Stimulated activated CD4-positive, alpha-beta T cell treated with anti-CD3 and anti-CD28 coated beads, Interleukin-2, amount 100 ng/mL, for 24 hours (primary cell): Measurements from ENCODE around the gene TEAD1.
A peak's percentile ranks its signal among the peaks of the same experiment; 100 is the strongest.

ENCODE experiments used
- DNase-seq, 2 donors: peaks; one replicate each; pipeline ENCODE4 v3.0.0-alpha.2; 2020

TEAD1 gene

GRCh38 chr11:12667646-12668045 is 6.6 kb upstream of the TEAD1 start:
- DNase-seq = no peak

DNA sequence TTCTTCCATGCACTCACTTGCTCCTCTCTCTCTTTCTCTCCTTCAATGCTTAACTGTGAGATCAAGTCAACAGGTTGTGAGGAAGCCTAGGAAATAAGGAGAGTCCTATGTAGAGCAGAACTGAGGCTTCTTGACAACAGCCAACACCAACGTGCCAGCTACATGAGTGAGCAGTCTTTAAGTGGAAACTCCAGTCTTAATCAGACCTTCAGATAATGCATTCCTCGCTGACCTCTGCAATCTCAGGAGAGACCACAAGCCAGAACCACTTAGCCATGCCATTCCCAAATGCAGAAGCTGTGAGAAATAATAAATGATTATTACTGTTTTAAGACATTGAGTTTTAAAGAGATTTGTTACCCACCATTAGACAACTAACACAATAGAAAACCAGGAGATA is 6.1 kb upstream of the TEAD1 start:
- DNase-seq = no peak

DNA sequence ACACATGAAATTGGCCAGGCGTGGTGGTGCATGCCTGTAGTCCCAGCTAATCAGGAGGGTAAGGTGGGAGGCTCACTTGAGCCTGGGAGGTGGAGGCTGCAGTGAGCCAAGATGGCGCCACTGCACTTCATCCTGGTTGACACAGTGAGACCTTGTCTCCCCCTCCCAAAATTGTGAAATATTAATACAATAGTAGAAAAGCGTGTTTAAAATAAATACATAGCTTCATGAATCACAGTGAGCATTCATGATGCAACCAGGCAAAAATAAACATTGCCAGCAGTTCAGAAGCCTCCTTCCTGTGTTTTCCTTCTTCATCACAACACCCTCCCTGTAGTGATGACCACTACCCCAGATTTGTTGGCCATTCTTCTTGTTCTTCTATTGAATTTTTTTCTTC is 4.3 kb upstream of the TEAD1 start:
- no peak for DNase-seq

- DNase-seq = no peak
These were observed 2.9 kb upstream of the TEAD1 start for GRCh38 chr11:12671370-12671769.

- no peak for DNase-seq
These were observed 659 bp upstream of the TEAD1 start for GRCh38 chr11:12673601-12673923.

- peak in 1 of 2 donors; percentile 25 for DNase-seq
These were observed 332 bp downstream of the TEAD1 start for GRCh38 chr11:12674571-12674935.

GRCh38 chr11:12674936-12675696 is 895 bp downstream of the TEAD1 start:
- DNase-seq = no peak

DNA sequence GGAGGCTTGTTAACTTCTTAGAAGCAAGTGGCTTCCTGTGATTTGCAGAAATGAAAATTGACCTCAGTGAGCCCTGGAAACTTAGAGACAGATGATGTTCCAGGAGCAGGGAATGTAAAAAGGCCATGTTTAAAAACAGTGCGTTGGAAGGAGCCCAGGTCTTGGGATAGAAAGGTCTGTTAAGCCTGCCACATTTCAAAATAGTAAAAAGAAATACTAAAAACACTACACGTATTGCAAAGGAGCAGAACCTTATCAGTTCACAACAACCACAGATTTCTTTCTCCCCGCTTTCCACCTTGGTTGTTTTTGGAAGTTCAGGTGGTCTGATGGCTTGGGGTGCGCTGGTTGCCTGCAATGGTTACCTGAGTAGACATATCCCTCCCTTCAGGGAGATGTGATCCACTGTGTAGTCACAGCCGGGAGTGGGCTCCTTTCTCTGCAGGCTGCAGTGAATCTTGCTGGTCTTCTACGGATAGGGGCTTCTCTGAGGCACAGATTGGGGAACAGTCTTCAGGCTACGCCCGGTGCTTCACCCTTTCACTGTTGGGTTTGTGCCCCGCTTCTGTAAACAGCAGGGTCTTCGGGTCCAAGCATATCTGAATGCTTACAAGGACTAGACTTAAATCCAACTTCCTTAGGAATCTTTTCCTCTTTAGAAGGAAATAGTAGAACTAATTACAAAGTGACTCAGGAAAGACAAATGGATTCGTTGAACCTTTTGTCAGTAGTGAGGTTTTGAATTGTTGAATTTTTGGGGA is 1.9 kb downstream of the TEAD1 start:
- DNase-seq = no peak

DNA sequence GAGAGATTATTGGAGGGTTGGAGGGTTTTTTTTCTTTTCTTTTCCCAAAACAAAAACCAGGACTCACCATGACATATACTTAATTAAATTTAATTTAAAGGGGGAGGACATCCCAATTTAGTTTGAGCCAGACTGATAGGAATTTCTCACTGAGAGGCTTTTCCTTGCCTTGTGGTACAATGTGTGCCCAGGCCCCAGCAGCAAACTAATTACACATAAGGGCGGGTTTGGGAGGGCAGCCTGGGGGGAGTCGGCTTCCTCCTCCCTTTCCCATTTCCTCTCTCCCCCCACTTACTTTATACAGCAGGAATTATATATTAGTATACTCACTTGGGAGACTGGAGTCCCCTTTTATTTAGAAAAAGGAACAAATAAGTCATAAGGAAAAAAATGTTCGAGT is 2.9 kb downstream of the TEAD1 start:
- DNase-seq = no peak

GRCh38 chr11:12678092-12678491 is 3.9 kb downstream of the TEAD1 start:
- DNase-seq = no peak

- DNase-seq = no peak
These were observed 4.8 kb downstream of the TEAD1 start for GRCh38 chr11:12678991-12679390.

DNA sequence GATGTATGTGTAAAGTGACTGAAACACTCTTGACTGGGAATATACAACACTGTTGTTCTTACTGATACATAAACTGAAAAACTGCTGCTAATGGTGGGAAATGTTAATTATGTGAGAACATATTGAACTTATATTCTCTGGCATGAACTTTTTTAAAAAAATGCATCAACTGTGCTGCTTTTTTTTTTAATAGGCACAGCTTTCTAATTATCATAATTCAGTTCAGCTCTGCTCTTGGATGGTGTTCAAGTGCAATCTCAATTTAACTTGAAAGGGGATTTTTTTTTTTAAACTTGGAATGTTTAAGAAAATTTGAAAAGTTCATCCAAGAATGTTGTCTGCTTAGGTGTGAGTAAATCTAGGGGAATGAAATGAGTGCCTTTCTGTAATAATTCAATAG is 5.2 kb downstream of the TEAD1 start:
- DNase-seq = no peak

GRCh38 chr11:12680246-12680939 is 6.2 kb downstream of the TEAD1 start:
- peak in 1 of 2 donors; percentile 21 for DNase-seq

GRCh38 chr11:12680940-12681258 is 6.7 kb downstream of the TEAD1 start:
- DNase-seq = no peak

DNA sequence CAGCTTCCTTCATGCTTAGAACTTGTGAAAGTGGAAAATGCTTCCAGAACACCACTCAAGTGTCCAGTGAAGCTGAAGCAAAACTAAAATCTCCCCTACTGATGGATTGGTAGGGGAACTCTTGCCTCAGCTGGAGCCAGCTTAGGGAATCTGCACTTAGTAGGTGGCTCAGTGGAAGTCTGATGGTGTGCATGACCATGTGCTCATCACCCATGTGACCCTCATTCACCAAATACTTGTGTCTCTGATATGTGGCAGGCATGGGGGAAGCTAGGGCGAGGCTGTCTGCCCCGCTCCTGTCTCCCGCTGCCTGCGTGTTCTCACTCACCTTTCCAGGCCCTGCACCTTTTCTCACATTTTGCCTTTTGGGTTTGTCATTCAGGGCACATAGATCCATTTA is 7.2 kb downstream of the TEAD1 start:
- no peak for DNase-seq

DNA sequence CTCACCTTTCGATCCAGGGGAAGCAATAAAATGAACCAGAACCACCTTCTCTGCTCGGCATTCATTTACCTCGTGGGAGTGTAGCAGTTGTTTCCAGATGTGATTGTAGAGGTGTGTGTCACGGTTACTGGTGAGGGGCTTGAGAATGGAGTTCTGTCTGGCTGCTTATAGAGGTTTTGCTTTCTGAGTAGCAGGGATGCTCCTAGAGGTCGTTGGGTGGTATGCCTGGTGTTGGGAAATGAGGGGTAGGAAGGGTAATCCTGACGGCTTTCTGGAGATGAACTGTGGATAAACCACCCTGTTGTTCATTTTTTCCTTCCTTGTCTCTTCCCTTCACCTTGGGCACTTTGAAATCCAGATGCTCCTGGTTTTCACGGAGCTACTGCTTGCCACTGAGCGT is 8.1 kb downstream of the TEAD1 start:
- no peak for DNase-seq

DNA sequence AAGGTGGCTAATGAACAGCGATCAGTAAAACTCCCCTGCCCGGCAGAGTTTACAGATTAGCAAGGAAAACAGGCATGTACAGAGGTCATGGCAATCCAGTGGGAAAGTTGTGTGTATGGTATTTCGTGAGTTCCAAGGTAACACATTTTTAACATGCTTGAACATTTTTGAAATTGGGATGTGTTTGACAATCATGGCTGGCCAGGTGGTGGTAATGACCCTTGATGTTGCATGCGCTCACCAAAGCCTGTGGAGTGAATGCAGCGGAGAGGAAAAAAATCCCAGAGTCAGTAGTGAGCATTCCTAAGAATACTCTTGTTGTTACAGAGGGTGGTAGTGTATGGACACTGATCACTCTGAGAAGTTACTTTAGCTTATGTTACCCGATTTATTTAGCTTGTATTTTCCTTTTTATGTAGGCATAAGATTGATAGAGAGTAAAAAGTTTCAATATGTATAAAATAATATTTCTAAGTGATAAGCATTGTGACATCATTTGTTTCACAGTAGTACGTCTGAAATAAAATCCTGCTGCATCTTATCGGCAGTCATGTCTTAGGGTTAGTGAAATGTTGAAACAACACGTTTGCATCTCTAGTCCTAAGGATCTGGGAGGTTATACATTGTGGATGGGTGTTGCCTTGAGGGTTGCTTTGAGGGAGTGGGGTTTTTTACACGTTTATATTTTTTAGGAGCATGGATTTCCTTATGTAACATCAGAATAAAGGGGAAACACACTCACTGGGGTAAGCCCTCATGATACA is 8.7 kb downstream of the TEAD1 start:
- no peak for DNase-seq

- DNase-seq = no peak
These were observed 9.7 kb downstream of the TEAD1 start for GRCh38 chr11:12683874-12684273.

- no peak for DNase-seq
These were observed 10.1 kb downstream of the TEAD1 start for GRCh38 chr11:12684315-12684714.

DNA sequence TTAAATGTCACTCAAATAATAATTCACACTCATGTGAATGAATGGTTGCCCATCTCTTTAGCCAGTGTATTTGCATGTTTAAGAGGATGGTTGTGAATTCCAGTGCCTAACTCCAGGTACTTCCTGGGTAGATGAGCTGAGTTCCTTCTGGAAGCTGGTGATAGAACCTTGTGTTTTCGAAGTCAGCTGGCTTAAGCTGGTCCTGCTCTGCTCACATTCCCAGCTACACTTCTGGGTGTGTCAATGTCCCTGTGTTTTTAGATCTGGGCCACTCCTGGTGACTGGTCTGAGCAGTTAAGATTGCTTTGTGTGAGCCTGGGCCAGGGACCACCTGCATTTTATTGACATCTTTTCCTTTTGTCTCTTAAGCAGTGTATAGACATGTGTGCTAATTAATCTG is 10.6 kb downstream of the TEAD1 start:
- DNase-seq = no peak

- no peak for DNase-seq
These were observed 11.0 kb downstream of the TEAD1 start for GRCh38 chr11:12685229-12685628.

GRCh38 chr11:12686246-12687060 is 12.2 kb downstream of the TEAD1 start:
- no peak for DNase-seq

DNA sequence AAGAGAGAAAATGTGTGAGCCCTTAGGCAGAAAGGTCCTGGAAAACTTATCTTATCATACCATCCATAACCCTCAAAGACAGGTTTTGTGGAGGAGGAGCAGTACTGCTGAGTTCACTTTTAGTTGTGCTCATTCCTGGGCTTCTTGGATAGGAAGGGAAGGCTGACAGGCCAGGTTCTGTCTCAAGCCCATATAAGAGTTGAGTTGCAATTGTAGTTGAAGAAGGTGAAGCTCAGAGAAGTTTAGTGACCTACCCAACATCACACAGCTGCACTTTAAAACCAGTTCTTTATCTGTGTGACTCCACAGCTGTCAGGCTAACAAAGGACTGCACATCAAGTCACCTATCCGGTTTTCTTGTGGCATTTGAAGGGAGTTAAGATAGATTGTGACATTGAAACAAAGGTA is 13.0 kb downstream of the TEAD1 start:
- no peak for DNase-seq
